ENCODE results near the gene RMC1.
"Not testable (repeated sequence)": the region's sequence is repeated elsewhere in the genome, so short reads cannot be mapped to it uniquely, and the experiment has no call there.

Gene RMC1

DNA sequence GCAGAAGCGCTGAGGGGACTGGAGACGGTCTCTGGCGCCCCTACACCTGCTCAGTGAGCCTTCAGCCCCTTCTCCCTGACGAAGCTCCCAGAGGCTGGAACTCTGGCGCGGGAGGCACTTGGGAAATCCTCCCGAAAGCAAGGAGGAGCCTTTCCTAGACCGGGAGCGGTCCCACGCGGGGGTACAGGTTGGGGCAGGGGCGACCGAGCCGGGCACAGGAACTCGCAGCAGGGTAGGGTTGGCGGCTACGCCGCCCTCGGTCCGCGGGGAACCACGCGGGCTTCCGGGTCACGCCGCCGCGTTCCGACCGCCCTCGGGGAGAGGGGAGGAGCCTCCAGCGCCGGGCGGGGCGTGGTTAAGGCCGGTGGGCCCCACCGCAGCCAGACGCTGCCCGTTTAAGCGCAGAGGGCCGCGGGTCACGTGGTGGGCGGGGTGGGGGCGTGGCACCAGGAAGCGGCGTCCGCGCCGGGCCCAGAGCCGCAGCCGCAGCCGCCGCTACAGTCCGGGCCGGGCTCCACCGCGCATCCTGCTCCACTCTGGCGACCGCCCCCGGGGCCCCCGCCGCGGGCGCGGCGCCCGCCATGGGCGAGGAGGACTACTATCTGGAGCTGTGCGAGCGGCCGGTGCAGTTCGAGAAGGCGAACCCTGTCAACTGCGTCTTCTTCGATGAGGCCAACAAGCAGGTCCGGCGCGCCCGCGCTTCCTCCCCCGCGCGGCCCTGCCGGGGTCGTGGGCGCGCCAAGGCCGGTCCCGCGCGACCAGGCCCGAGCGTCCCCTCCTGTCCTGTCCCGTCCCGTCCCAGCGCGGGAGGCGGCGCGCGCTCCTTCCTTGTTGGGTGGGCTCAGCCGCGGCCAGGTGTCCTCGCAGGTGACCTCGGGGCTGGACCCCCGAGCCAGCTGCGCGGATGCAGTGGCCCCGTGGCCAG lies at the start of gene RMC1:
TSS of gene RMC1 (plus strand) at position 474 of the 925 bp plus-strand sequence. CDS start at position 582, 108 bp downstream.
- peak; percentile 98 for DNase-seq

DNA sequence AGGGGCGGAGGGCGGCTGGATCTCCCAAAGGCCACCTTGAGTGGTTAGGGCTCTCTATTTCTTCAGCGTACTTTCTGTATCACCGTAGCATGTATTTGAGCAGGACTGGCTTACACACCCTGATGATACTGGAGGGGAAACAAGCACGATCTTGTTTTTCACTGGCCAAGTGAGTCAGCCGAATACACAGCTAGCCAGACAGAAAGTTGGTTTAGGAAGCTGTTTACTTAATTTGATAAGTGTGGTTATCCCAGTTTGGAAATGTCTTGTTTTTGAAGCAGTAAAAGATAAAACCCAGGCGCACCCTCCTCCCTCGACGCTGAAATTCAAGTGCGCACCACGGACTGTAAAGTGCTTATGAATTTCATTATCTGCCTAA lies 49.6 kb upstream of the RMC1 start:
- DNase-seq: no peak

DNA sequence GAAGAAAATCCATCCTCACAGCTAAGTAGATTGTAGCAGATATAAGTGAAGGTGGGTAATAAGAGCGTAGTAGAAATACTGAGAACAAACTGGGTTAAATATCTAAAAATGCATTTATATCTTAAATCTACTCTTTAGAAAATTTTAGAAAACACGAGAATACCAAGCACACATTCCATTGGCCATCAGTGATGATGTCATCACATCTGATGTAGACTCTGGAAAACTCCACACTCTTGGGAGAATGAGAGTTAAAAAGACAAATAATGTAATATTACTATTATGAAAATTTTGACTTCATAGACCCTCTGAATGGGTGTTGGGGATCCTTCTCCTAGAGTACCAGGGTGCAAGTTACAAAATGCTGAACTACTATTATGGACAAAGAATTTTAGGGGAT lies 46.5 kb upstream of the RMC1 start:
- DNase-seq: no peak

DNA sequence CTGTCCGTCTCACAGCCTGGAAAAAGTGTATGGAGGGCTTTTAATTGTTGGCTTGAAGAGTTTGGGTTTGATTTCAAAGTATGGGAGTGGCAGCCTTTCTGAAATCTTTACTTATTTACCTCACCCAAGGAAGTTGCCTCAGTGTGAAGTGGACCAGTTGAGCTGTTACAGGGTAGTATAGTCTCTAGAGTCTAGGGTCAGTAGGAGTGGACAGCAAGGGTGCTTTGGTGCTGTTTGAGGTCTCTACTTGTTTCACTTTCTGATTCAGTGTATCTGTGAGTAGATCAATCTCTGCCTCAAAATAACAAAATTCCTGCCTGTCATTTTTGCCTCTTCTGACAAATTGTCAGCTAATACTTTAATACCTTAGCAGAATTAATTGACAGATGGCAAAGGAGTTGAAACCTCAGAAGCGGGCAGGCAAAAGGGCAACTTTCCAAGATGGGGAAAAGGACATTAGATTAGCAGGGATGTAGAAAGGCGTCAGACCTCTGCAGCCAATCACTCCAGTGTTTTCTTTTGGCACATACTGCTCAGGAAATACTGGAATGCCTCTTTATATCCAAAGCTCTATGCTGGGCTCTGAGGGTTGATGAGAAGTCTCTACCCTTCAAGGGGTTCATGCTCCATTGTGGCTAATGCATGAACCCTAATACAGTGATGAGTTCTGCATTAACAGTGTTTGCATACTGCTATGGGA lies 44.3 kb upstream of the RMC1 start:
- DNase-seq: no peak

DNA sequence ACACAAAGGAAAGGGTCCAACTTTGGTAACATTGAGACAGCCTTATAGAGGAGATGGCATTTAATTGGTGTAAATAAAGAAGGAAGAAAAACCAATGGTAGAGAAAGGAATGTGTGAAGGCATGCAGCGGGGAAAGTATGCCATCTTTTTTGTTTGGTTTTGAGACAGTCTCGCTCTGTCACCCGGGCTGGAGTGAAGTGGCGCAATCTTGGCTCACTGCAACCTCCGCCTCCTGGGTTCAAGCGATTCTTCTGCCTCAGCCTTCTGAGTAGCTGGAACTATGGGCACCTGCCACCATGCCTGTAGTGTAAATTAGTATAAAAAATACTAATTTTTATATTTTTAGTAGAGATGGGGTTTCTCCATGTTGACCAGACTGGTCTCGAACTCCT lies 43.8 kb upstream of the RMC1 start:
- DNase-seq: no peak

DNA sequence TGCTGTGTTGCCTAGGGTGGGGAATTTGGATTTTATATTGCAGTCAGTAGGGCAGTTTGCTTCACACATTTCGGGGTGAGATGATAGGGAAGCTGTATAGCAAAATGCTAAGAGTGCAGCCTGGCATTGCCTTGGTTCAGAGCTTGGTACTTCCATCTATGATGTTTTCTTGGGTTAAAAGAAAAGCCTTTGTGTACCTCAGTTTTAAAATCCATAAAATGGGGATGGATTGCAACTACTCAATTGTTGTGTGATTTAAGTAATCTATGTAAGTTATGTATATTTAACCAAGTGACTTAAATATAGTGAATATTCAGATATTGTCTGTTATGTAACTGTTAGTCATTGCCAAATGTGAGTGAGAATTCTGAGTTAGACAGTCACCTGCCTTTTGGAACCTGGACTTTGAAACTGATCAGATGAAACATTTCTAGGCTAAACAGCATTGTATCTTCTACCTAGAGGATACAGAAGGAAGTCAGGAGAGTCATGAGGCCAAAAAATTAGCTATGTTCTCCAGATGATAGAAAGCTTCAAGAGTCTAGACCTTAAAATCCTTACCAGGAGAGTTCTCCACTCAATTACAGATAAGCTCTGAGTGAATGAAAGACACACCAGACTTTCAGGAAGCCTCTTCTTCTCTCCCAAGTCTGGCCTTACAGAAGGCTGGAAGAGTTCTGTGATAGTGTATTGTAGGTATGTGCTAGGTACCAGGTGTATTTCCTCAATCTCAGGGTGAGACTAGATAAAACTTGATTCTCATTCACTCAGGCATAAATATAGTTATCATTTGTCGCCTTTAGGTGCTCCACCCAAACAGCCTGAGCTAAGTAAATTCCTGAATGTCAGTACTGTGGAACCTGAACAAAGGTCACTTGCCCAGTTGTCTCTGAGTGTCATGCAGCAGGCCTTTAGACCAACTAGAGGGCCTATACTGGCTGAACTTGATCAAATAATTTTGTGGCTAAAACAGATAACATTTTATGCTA lies 42.7 kb upstream of the RMC1 start:
- DNase-seq: no peak

DNA sequence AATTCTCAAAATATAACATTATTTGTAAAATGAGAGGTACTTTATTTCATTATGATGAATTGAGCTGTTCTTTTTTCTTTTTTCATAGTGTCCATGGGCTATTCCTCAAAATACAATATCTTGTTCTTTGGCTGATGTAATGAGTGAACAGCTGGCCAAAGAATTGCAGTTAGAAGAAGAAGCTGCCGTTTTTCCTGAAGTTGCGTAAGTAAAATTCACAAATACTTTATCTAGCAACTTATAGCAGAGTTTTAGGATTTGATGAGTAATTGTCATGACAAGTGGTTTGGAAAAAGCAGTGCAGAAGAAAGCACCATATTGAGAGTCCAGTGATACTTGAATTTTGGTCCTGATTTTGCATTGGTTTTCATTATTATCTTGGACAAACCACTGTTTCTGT lies 40.4 kb upstream of the RMC1 start:
- DNase-seq: no peak

DNA sequence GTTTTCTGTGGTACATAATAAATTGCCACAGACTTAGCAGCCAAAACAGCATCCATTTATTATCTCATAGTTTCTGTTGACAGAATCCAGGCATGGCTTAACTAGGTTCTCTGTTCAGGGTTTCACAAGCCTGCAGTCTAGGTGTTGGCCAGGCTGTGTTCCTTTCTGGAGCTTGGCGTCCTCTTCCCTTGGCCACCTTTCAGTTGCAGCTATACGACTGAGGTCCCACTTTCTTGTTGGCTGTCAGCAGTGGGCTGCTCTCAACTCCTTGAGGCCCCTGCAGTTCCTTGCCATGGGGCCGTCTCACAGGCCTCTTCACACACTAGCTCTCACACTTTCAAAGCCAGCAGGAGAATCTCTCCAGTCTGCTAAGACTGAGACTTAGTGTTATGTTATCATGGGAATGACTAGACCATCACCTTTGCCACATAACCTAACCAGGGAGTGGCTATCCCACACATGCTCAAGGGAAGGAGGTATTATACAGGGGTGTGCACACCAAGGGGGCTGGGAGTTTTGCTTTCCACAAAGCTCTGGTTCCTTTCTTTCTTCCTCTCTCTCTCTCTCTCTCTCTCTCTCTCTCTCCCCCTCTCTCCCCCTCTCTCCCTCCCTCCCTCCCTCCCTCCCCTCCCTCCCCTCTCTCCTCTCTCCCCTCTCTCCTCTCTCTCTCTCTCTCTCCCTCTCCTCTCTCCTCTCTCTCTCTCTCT lies 34.4 kb upstream of the RMC1 start:
- no peak for DNase-seq

DNA sequence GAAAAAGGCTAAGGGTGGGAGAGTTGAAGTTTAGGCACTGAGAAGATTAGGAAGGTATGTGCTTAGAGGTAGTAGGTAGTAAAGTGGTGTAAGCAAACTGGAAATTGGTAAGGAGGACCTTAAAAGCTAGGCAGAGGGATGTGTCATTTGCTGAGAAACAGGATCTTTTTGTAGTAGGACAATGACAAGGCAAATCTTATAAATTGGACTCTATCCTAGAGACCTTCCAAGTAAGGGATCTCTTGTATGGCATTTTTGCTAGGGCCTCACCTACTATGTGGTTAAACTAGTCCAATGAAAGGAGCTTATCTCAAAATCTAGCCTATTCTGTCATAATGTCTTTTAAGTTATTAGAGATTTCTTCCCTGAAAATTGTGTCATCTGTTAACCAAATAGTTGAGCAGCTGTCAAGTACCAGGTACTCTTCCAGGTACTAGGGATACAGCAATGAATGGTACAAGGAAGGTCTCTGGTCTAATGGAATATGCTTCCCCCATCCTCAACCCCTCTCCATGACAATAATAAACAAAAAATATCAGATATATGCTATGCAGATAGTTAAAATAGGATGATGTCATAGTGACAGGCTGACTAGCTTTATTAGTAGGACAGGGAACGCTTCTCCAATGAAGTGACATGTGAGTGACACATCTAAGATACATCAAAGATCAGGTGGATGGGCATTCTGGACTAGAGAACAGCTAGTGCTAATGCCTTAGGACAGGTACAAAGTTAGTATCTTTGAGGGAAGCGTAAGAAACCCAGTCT lies 32.5 kb upstream of the RMC1 start:
- DNase-seq: no peak

DNA sequence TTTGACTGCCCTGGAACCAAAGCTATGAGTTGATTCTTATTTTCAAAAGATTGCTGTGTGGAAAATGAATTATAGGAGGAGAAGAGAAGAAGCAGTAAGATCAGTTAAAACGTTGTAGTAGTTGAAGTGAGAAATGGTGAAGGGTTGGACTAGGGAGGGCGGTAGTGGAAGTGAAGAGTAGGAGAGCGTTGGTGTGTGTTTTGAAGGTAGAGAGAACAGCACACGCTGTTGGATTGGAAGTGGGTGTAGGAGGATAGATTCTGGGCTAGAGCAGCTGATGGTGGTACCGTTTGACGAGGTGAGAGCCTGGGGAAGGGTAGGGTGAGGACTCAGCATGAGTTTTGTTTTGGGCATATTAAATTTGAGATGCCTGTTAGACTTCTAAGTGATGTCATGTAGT lies 31.8 kb upstream of the RMC1 start:
- DNase-seq: no peak

DNA sequence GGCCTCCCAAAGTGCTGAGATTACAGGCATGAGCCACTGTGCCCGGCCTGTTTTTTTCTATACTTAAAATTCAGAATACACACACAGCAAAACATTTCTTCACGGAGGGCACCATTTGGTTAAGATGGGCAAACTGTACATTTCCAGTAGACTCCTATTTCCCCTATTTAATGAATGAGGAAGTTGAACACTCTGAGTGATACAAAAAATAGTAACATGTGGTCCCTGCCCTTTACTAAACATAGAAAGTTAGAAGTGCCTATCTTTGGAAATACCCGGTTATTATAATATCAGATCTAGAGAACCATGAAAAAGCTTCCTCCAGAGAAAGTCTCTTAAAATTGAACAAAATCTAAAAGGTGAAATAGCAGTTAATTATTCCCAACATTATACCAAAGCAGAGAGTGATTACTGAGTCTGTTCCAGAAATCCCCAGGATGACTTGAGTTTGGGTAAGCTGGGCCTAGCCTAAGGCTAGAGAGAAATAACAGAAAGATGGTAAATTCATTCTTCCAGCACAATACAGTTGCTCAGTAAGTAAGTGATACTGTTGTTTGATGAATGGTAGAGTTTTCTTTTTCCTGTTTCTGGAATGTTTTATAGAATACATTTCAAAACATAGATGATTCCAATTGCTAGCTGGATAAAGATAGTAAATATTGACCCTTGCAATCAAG lies 23.3 kb upstream of the RMC1 start:
- DNase-seq: no peak

DNA sequence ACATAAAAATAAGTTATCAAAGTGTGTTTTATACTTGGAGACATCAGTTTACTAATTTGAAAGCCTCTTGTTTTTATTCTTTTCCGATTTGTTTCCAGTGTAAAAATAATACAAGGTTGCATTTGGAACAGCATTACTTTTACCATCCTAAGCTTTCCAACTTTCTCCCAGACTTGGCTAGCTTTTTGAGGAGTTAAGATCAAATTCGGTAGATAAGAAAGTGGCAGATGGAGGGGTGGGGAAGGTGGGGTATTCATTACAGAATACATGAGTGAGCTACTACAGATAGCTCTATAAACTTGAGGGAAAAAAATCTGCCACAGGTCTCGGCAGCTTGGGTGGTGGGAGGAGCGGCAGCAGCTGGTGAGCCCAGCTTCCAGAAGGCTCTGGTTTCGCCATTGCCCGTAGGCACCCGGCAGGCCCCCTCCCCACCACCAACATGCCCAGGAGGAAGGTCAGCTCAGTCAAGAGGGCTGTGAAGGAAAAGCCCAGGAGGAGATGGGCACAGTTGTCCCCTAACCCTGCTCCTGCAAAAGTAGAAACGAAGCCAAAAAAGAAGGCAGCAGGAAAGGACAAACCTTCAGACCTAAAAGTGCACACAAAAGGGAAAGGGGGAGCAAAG lies 18.6 kb upstream of the RMC1 start:
- no peak for DNase-seq

DNA sequence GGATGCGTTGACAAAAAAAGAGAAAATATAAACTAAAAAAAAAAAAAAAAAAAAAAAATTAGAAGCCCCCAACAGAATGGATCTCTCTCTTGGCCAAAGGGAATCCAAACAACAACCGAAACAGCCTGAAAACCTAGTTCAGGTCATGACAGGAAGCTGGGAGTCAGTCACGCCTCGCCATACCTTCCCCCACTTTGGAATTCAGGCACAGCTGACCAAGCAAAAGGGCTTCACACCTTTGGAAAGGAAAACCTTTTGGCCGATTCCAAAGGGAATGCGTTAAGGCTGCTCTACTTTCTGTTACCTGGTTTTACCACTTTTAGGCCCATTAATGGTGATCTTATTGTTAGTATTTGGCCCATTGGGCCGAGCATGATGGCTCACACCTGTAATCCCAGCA lies 17.9 kb upstream of the RMC1 start:
- no peak for DNase-seq

DNA sequence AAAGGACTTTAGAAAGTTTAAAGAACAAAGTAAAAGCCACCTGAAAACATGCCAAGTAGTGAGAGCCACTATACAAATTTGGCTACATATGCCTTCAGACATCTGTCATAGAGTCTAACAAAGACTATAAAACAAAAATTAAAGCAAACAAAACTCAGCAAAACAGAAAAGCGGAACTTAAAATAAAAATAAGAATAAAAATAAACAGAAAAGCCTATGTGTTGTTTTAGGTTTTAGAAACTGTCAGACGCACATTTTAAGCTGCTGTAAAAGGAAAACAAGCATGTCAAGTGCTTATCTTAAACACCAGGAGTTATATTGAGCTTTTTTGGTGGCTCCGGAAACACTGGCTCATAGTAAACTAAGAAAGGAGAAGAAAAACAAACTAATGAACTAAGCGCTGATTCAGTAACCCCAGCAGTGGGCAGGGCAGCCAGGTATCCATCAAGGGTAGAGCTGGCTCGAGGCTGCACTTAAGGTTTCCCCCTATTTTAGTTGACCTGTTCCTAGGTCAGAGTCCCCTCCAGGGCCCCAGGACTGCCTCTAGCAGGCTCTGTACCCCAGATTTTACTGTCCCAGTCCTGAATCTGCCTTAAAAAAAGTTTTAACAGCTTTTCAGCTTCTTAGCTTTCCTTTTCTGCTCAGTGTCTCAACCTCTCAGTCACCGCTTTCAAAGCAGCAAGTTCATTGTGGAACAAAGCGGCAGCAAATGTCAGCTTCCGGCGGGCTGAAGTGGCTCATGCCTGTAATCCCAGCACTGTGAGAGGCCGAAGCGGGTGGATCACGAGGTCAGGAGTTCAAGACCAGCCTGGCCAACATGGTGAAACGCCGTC lies 15.4 kb upstream of the RMC1 start:
- peak; percentile 25 to 26 for DNase-seq

DNA sequence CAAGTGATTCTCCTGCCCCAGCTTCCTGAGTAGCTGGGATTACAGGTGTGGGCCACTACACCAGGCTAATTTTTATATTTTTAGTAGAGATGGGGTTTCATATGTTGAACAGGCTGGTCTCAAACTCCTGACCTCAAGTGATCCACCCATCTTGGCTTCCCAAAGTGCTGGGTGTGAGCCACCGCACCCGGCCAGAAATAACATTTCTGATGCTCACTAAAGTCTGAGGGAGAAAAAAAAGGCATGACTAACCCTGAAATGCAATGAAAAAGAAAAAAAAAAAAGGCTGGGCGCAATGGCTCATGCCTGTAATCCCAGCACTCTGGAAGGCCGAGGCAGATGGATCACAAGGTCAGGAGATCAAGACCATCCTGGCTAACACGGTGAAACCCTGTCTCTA lies 13.7 kb upstream of the RMC1 start:
- not testable (repeated sequence) for DNase-seq

DNA sequence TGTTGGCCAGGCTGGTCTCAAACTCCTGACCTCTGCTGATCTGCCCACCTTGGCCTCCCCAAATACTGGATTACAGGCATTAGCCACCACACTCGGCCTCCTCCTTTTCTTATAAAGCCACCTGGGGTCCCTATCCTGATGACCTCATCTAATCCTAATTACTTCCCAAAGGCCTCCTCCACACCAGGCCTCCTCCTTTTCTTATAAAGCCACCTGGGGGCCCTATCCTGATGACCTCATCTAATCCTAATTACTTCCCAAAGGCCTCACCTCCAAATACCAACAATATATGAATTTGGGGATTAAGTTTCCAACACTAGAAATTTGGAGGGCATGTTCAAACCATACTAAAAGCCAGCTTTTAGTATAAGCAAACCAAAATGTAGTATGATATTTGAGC lies 9.7 kb upstream of the RMC1 start:
- no peak for DNase-seq

DNA sequence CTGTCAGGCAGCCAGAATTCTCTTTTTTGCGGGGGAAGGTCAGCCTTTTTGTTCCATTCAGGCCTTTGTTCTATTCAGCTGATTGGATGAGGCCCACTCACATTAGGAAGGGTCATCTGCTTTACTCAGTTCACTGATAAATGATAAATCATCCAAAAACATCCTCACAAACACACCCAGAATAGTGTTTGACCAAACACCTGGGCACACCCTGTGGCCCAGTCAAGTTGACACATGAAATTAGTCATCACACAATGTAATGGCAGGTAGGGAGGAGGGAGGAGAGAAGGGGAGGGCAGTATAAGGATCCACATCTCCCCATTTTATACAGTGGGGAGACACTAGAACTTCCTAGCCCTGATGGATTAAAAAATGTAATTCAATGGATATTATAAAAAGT lies 8.3 kb upstream of the RMC1 start:
- DNase-seq: no peak

DNA sequence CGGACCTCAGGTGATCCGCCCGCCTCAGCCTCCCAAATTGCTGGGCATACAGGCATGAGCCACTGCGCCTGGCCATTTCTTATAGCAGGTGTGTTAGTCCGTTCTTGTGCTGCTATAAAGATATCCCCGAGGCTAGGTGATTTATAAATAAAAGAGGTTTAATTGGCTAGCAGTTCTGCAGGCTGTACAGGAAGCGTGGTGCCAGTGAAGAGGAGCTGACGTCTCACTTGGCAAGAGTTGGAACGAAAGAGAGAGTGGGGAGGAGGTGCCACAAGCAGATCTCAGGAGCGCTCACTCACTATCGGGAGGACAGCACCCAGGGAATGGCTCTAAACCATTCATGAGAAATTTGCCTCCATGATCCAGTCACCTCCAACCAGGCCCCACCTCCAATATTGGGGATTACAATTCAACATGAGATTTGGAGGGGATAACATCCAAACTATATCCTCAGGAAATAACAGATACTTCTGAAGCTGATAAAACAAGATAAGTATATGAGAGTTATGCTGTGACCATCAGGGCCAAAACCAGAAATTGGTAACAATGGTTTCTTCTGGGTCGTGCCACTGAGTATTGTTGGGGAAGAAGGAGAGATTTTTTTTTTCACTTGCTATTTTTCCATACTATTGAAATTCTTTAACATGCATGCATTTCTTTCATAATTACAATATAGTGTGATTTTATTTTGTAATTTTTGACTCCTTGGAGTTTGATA lies 7.4 kb upstream of the RMC1 start:
- DNase-seq: no peak

DNA sequence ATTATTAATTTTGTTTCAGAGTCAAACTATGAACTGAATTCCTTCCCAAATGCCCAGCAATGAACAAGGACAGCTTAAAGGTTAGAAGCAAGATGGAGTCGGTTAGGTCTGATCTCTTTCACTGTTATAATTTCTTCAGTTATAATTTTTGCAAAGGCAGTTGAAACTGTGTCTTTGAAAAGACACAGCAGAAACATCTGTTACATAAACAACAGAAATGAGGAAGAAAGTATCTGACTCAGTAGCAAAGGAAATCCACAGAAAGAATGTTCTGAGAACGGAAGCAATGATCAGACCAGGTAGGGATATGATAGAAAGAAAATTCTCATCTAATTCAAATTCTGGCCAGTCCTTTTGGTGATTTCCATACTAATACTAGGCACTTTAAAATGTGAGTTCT lies 5.2 kb upstream of the RMC1 start:
- no peak for DNase-seq
